HepG2 (cell line): ENCODE data around the gene SHANK2. TPM values are rescaled to one million over a fixed set of nuclear protein-coding genes. Genes with fewer than 3 reads are reported as not detected.

Experiments used
- BORCS8-MEF2B ChIP-seq: sonication (generic); formaldehyde crosslinking; IDR thresholded peaks from 2 replicates; pipeline ENCODE4 v1.8.0; 2022; ENCODE audit warnings: mild to moderate bottlenecking, missing genetic modification reagents
- CEBPB ChIP-seq: IDR thresholded peaks from 2 replicates; pipeline ENCODE4 v1.6.1; 2011; ENCODE audit warnings: low read depth, low read length, improper control_type of control experiment, borderline replicate concordance
- DR1 ChIP-seq: sonication (generic); formaldehyde crosslinking; IDR thresholded peaks from 2 replicates; pipeline ENCODE4 v1.8.0; 2021; ENCODE audit warnings: mild to moderate bottlenecking, missing genetic modification reagents, inconsistent platforms
- HDAC6 ChIP-seq: fragments of 200-600 bp; sonication (generic); IDR thresholded peaks from 2 replicates; pipeline ENCODE4 v1.7.0; 2017; ENCODE audit warnings: mild to moderate bottlenecking, antibody characterized with exemption, low read length, low read depth
- HIVEP1 ChIP-seq: sonication (generic); formaldehyde crosslinking; IDR thresholded peaks from 2 replicates; pipeline ENCODE4 v1.4.0; 2020; ENCODE audit warnings: mild to moderate bottlenecking, missing genetic modification reagents
- HNRNPH1 ChIP-seq: fragments of 200-400 bp; formaldehyde crosslinking; optimal IDR thresholded peaks from 2 replicates; pipeline ENCODE3; 2017; ENCODE audit warnings: mild to moderate bottlenecking, low read depth, low read length
- ISL2 ChIP-seq: sonication (generic); formaldehyde crosslinking; IDR thresholded peaks from 2 replicates; pipeline ENCODE4 v1.5.0; 2020; ENCODE audit warnings: missing genetic modification reagents
- KLF12 ChIP-seq: sonication (generic); formaldehyde crosslinking; IDR thresholded peaks from 2 replicates; pipeline ENCODE4 v1.4.0; 2020; ENCODE audit warnings: missing genetic modification reagents, borderline replicate concordance
- KLF16 ChIP-seq, 2 experiments: sonication (generic) in 1 of 2; formaldehyde crosslinking in 1 of 2; IDR thresholded peaks; 2 replicates each; pipeline versions ENCODE4 v1.6.1 to v1.8.0; 2016 to 2023; ENCODE audit warnings: missing genetic modification reagents in 2 of 2, missing compliant biosample characterization in 1 of 2
- KLF6 ChIP-seq: IDR thresholded peaks from 2 replicates; pipeline ENCODE4 v1.8.0; 2016; ENCODE audit warnings: missing biosample characterization, missing genetic modification reagents
- MATR3 ChIP-seq: sonication (generic); formaldehyde crosslinking; IDR thresholded peaks from 2 replicates; pipeline ENCODE4 v1.4.0; 2020; ENCODE audit warnings: missing genetic modification reagents
- MBD4 ChIP-seq: IDR thresholded peaks from 2 replicates; pipeline ENCODE4 v1.6.1; 2012; ENCODE audit warnings: low read length, inconsistent platforms, borderline replicate concordance
- MIER3 ChIP-seq: IDR thresholded peaks from 2 replicates; pipeline ENCODE4 v1.6.1; 2016; ENCODE audit warnings: missing compliant biosample characterization, borderline replicate concordance
- NFIC ChIP-seq: IDR thresholded peaks from 2 replicates; pipeline ENCODE4 v1.6.1; 2012; ENCODE audit warnings: mild to moderate bottlenecking, low read length, inconsistent platforms
- NR1H2 ChIP-seq: sonication (generic); formaldehyde crosslinking; IDR thresholded peaks from 2 replicates; pipeline ENCODE4 v1.8.1; 2022; ENCODE audit warnings: low read depth, missing genetic modification reagents, borderline replicate concordance
- POLR2A ChIP-seq, 2 experiments: IDR thresholded peaks; 2 replicates each; pipeline ENCODE4 v1.6.1; 2011; ENCODE audit warnings: low read depth in 2 of 2, low read length in 2 of 2, mild to moderate bottlenecking in 1 of 2, moderate library complexity in 1 of 2; ENCODE audit not compliant: insufficient read depth in 1 of 2
- SIX1 ChIP-seq: sonication (generic); formaldehyde crosslinking; IDR thresholded peaks from 2 replicates; pipeline ENCODE4 v1.4.0; 2020; ENCODE audit warnings: missing genetic modification reagents, borderline replicate concordance
- STAT5B ChIP-seq: sonication (generic); formaldehyde crosslinking; IDR thresholded peaks from 2 replicates; pipeline ENCODE4 v1.4.0; 2020; ENCODE audit warnings: missing genetic modification reagents
- TCF7 ChIP-seq: sonication (generic); IDR thresholded peaks from 2 replicates; pipeline ENCODE4 v1.6.1; 2016; ENCODE audit warnings: antibody characterized with exemption, low read depth
- THAP11 ChIP-seq: IDR thresholded peaks from 2 replicates; pipeline ENCODE4 v1.6.1; 2016; ENCODE audit warnings: missing biosample characterization, missing genetic modification reagents
- ZBTB25 ChIP-seq: IDR thresholded peaks from 2 replicates; pipeline ENCODE4 v1.6.1; 2018; ENCODE audit warnings: missing genetic modification reagents
- ZGPAT ChIP-seq: IDR thresholded peaks from 2 replicates; pipeline ENCODE4 v1.6.1; 2016; ENCODE audit warnings: mild to moderate bottlenecking
- ZKSCAN5 ChIP-seq: sonication (generic); formaldehyde crosslinking; IDR thresholded peaks from 2 replicates; pipeline ENCODE4 v1.5.1; 2020; ENCODE audit warnings: mild to moderate bottlenecking, missing genetic modification reagents
- ZNF292 ChIP-seq: sonication (generic); formaldehyde crosslinking; IDR thresholded peaks from 2 replicates; pipeline ENCODE4 v1.8.1; 2022; ENCODE audit warnings: mild to moderate bottlenecking, low read depth, missing genetic modification reagents, borderline replicate concordance
- ZNF317 ChIP-seq: sonication (generic); formaldehyde crosslinking; IDR thresholded peaks from 2 replicates; pipeline ENCODE4 v1.5.0; 2020; ENCODE audit warnings: mild to moderate bottlenecking, missing genetic modification reagents
- ZNF451 ChIP-seq: sonication (generic); formaldehyde crosslinking; IDR thresholded peaks from 2 replicates; pipeline ENCODE4 v1.5.0; 2020; ENCODE audit warnings: mild to moderate bottlenecking, missing genetic modification reagents
- ZNF607 ChIP-seq: sonication (generic); formaldehyde crosslinking; IDR thresholded peaks from 2 replicates; pipeline ENCODE4 v1.5.1; 2020; ENCODE audit warnings: missing genetic modification reagents, mild to moderate bottlenecking, borderline replicate concordance
- ZNF614 ChIP-seq: IDR thresholded peaks from 2 replicates; pipeline ENCODE4 v1.6.1; 2018; ENCODE audit warnings: missing biosample characterization, missing genetic modification reagents, inconsistent platforms, borderline replicate concordance
- polyA plus RNA-seq, 8 experiments: library from polyadenylated mRNA; depleted of rRNA in 3 of 8; stranded (reverse) in 7 of 8; unstranded in 1 of 8; fragments of >200 nt; fragmentation: Illumina TruSeq in 4 of 8; extraction: Trizol in 4 of 8; gene quantifications; 2 replicates each; pipeline versions ENCODE4 v1.2.1 to v1.2.3, GENCODE V29; 2011 to 2016; ENCODE audit warnings: low read depth in 4 of 8, missing spikeins in 1 of 8, mixed read lengths in 1 of 8; ENCODE audit not compliant: insufficient read depth in 1 of 8
- total RNA-seq, 5 experiments: library from RNA; depleted of rRNA; stranded (reverse); fragments of >200 nt; fragmentation: Illumina TruSeq; extraction: Trizol; gene quantifications; 2 replicates each; pipeline ENCODE4 v1.2.3, GENCODE V29; 2016; ENCODE audit warnings: low read depth in 1 of 5

Gene SHANK2
- total and polyA plus RNA-seq, 2 of the 13 experiments (the other 11 are each of a cell fraction or from before 2014, with no cell fraction given) = 10.2 to 13.0 TPM

- TF ChIP-seq KLF6 (CRISPR knock-in tag) (peak; percentile 41; the same call in 1 of the 2 replicates), NFIC (peak; percentile 87), ZGPAT (CRISPR knock-in tag) (peak; percentile 69; the same call in 1 of the 2 replicates), HDAC6 (no peak), ZNF292 (CRISPR knock-in tag) (peak; percentile 56; the same call in 1 of the 2 replicates), ZNF607 (CRISPR knock-in tag) (0 out of 2 replicates have a peak, but pooled peaks have one; percentile 24), MIER3 (CRISPR knock-in tag) (peak; percentile 66; the same call in 1 of the 2 replicates), ZBTB25 (peak; percentile 12; the same call in 1 of the 2 replicates), STAT5B (CRISPR knock-in tag) (no peak), MBD4 (no peak), NR1H2 (CRISPR knock-in tag) (no peak), ZNF614 (CRISPR knock-in tag) (no peak; the same call in 1 of the 2 replicates), BORCS8-MEF2B (CRISPR knock-in tag) (no peak; the same call in 1 of the 2 replicates), CEBPB (peak; percentile 55), ZKSCAN5 (no peak), ZNF451 (CRISPR knock-in tag) (no peak), MATR3 (no peak), HNRNPH1 (no peak), ISL2 (CRISPR knock-in tag) (peak; percentile 92), TCF7 (peak; percentile 75), POLR2A (IDR thresholded peaks at IDR 0.05; ENCODE audit: insufficient read depth in 1 of 2, low read depth in 2 of 2, low read length in 2 of 2) (peak; percentile 29 to 44; a peak in 2 of 4 replicates), ZNF317 (no peak; the same call in 1 of the 2 replicates), HIVEP1 (CRISPR knock-in tag) (peak; percentile 51; the same call in 1 of the 2 replicates), KLF12 (CRISPR knock-in tag) (peak; percentile 19; the same call in 1 of the 2 replicates), KLF16 (CRISPR knock-in tag; IDR thresholded peaks at IDR 0.05) (no peak; a peak in 1 of 4 replicates), THAP11 (CRISPR knock-in tag) (peak; percentile 50; the same call in 1 of the 2 replicates), DR1 (CRISPR knock-in tag) (no peak), SIX1 (no peak)
Measured at GRCh38 chr11:71252770-71253730, 673 bp upstream of the SHANK2 start (continued).
